SK-N-SH treated with all-trans-retinoic acid at 6 μM for 48 hours (cell line): Measurements from ENCODE around the gene SURF6.

Source experiments
- BACH2 ChIP-seq: fragments of 250-450 bp; sonication (Bioruptor Pico); IDR thresholded peaks from 2 replicates; pipeline ENCODE4 v1.9.0; 2021; ENCODE audit warnings: mild to moderate bottlenecking, borderline replicate concordance
- CREB5 ChIP-seq: fragments of 250-450 bp; sonication (Bioruptor Pico); IDR thresholded peaks from 2 replicates; pipeline ENCODE4 v1.5.1; 2020; ENCODE audit warnings: low read depth, mild to moderate bottlenecking, moderate library complexity
- CSRNP3 ChIP-seq: fragments of 250-450 bp; sonication (Bioruptor Pico); IDR thresholded peaks from 2 replicates; pipeline ENCODE4 v1.5.1; 2021; ENCODE audit warnings: mild to moderate bottlenecking, moderate library complexity
- SNAI2 ChIP-seq: fragments of 250-450 bp; sonication (Bioruptor Pico); IDR thresholded peaks from 2 replicates; pipeline ENCODE4 v1.5.0; 2020; ENCODE audit warnings: mild to moderate bottlenecking, moderate library complexity
- TOX ChIP-seq: fragments of 250-450 bp; sonication (Bioruptor Pico); IDR thresholded peaks from 2 replicates; pipeline ENCODE4 v1.8.0; 2021; ENCODE audit warnings: mild to moderate bottlenecking, moderate library complexity, borderline replicate concordance
- ZFP30 ChIP-seq: fragments of 450-650 bp; formaldehyde crosslinking; IDR thresholded peaks from 2 replicates; pipeline ENCODE4 v1.5.0; 2022; ENCODE audit warnings: mild to moderate bottlenecking, moderate library complexity
- ZNF70 ChIP-seq: fragments of 450-650 bp; formaldehyde crosslinking; IDR thresholded peaks from 2 replicates; pipeline ENCODE4 v1.5.0; 2020; ENCODE audit warnings: mild to moderate bottlenecking, moderate library complexity

GRCh38 chr9:133382507-133383141, 46.6 kb upstream of the SURF6 start:
- no peak for TF ChIP-seq ZFP30 (CRISPR knock-in tag)
- TF ChIP-seq ZNF70 (CRISPR knock-in tag), result no peak
- TF ChIP-seq BACH2, result no peak
- no peak for TF ChIP-seq SNAI2
- TF ChIP-seq CREB5 (CRISPR knock-in tag), result no peak
- no peak for TF ChIP-seq TOX (CRISPR knock-in tag)
- TF ChIP-seq CSRNP3 (CRISPR knock-in tag), result no peak
